GM12801 (cell line): Measurements from ENCODE around the gene SNX9.

Experiments
- TF ChIP-seq, protein P1 (sequence below): IDR thresholded peaks from one replicate; pipeline ENCODE4 v1.5.1; 2011; ENCODE audit warnings: control low read depth; ENCODE audit not compliant: insufficient read length; ENCODE audit errors: extremely low read depth

Gene SNX9

DNA sequence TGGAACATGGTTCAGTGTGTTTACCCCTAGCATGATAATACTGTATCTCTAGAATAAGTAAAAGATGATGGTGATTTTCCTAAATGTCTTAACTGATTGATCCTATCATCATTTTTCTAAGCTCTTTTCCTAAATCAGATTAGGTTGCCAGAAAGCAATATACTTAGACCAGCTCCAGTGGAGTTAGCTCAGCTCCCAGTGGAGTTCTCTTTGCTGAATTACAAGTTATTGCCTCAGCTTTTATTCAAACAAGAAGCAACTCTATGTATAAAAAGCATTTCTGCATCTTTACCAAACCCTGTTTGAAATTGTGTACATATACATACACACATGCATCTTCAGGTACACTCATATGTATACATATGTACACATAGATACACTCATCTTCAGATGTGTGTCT lies 44.9 kb downstream of the SNX9 start:
- TF ChIP-seq, protein P1, sequence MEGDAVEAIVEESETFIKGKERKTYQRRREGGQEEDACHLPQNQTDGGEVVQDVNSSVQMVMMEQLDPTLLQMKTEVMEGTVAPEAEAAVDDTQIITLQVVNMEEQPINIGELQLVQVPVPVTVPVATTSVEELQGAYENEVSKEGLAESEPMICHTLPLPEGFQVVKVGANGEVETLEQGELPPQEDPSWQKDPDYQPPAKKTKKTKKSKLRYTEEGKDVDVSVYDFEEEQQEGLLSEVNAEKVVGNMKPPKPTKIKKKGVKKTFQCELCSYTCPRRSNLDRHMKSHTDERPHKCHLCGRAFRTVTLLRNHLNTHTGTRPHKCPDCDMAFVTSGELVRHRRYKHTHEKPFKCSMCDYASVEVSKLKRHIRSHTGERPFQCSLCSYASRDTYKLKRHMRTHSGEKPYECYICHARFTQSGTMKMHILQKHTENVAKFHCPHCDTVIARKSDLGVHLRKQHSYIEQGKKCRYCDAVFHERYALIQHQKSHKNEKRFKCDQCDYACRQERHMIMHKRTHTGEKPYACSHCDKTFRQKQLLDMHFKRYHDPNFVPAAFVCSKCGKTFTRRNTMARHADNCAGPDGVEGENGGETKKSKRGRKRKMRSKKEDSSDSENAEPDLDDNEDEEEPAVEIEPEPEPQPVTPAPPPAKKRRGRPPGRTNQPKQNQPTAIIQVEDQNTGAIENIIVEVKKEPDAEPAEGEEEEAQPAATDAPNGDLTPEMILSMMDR = no peak

DNA sequence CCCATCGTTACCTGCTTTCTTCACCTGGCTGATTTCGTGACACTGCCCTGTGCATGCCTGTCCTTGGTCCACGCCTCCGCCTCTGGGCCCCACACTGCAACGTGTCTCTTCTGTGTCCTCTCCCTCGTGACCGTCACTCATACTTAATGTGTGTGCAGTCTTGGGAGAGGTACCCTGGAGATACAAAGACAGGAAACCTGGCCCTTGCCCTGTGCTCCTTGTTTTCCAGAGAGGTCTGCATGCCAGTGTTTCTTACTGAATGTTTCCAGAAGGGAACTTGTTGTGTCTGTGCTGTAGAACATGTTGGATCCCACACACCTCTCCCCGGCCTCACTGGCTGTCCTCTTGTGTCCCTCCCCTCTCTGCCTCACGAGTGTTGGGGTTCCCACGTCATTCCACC lies 45.8 kb downstream of the SNX9 start:
- TF ChIP-seq, protein P1 = no peak

DNA sequence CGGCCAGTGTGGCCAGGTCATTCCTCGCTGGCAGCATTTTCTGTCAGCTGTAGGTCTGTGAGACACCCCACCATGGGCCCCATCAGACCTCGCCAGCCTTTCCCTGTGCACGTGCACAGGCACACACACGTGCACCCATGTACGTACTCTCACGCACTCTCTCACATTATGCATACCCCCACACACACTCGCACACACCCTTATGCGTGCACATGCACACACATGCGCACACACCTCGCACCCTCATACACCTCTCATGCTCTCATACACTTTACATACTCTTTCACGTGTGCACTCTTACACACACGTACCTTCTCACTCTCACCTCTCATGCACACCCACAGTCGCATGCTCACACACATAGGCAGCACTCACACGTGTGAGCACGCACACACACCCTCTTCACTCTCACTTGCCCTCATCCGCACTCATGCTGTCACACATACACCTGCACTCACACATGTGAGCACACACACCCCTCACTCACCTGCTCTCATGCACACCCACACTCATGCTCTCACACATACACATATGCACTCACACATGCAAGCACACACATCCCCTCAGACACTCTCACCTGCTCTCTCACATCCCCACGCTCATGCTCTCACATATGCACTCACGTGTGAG lies 46.7 kb downstream of the SNX9 start:
- TF ChIP-seq, protein P1 = no peak

- TF ChIP-seq, protein P1 = no peak
These were observed 50.8 kb downstream of the SNX9 start for GRCh38 chr6:157873735-157874344.

DNA sequence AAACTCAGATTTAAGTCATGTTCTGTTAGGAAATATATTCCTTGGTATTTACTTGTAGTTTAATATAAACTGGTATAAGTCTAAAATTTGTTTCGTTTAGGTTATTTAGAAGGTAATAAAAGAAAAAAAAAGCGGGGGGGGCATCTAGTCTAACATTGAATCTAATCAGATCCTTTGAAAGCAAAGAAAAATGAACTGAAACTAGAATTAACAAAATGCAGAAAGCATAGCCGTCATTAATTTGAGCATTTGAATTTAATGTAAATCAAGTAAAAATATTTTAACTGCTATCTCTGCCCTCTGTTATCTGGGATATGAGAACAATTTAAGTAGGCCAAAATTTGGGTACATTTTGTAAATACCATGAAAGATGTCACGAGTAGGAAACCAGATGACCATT lies 54.1 kb downstream of the SNX9 start:
- TF ChIP-seq, protein P1 = no peak

DNA sequence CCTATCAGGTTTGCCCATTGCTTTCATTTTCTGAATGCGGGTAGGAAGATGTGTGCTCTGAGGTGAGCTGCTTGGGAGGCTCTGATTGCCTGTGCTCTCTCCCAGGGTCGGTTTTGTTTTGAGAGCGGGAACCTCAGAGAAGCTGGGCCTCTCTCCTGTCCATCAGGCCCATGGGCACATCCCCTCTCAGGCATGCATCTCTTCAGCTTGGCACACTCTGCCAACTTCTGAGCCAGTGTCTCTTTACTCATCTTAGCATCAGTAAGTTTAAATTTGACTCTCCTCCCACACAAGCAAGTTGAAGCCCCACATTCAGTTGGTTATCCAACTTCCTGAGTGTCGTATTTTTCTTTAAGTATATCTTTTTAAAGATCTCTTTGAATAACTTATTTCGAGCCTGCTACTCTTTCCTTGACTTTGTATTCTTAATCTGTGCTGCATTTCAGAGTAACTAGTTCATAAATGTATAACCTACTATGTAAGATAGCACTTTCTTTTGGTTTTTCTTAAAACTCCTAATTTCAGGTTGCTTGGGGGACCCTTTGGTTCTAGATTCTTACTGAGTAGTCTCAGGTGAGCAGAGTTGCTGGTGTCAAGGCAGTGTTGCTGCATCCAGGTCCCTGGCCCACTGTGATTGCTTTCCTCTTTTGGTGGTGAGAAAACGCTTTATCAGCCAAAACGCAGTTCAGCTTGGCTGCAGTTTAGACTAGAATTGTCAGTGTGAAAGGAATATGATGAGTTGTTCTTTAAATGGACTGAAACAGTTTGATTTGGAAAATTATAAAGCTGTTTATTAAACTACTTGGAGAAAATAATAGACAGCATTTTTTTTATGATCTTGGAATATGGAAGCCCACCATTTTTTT lies 54.8 kb downstream of the SNX9 start:
- TF ChIP-seq, protein P1 = no peak
